OCI-LY1 (cell line): ENCODE measurements around the gene RBMS3.

Experiments
- H2AFZ ChIP-seq: fragments of 200-600 bp; sonication (generic), shearing (Covaris generic); 2 replicates; pipeline ENCODE4 v1.6.0; 2014; ENCODE audit warnings: antibody characterized with exemption, mild to moderate bottlenecking, low read length
- H3F3A ChIP-seq: fragments of 200-600 bp; sonication (generic), shearing (Covaris generic); 2 replicates; pipeline ENCODE4 v1.6.0; 2014; ENCODE audit warnings: mild to moderate bottlenecking, antibody characterized with exemption, low read length, moderate library complexity; ENCODE audit not compliant: insufficient read depth
- H3K27ac ChIP-seq: fragments of 200-600 bp; sonication (generic); 2 replicates; pipeline ENCODE4 v1.5.1; 2014; ENCODE audit warnings: low read length, mixed run types, mild to moderate bottlenecking, low read depth; ENCODE audit not compliant: poor library complexity, severe bottlenecking
- H3K27me3 ChIP-seq: fragments of 200-600 bp; sonication (generic); 2 replicates; pipeline ENCODE4 v1.6.0; 2014; ENCODE audit warnings: antibody characterized with exemption, mild to moderate bottlenecking, low read length, moderate library complexity; ENCODE audit not compliant: insufficient read depth
- H3K36me3 ChIP-seq: fragments of 200-600 bp; sonication (generic); 2 replicates; pipeline ENCODE4 v1.6.1; 2014; ENCODE audit warnings: mild to moderate bottlenecking, antibody characterized with exemption, low read length, moderate library complexity, mixed read lengths; ENCODE audit not compliant: insufficient read depth
- H3K4me1 ChIP-seq: fragments of 200-600 bp; sonication (generic); 2 replicates; pipeline ENCODE4 v1.5.1; 2014; ENCODE audit warnings: mild to moderate bottlenecking, low read length, moderate library complexity; ENCODE audit not compliant: insufficient read depth, severe bottlenecking
- H3K4me2 ChIP-seq: fragments of 200-600 bp; sonication (generic), shearing (Covaris generic); 2 replicates; pipeline ENCODE4 v1.6.1; 2014; ENCODE audit warnings: low read length
- H3K4me3 ChIP-seq: fragments of 200-600 bp; sonication (generic); 2 replicates; pipeline ENCODE4 v1.5.1; 2014; ENCODE audit warnings: low read length, low read depth, mild to moderate bottlenecking, mixed read lengths; ENCODE audit not compliant: poor library complexity, severe bottlenecking
- H3K79me2 ChIP-seq: fragments of 200-600 bp; shearing (Covaris generic); 2 replicates; pipeline ENCODE4 v1.6.1; 2016; ENCODE audit warnings: mixed run types, low read length, mixed read lengths; ENCODE audit not compliant: insufficient read depth
- H3K9ac ChIP-seq: fragments of 200-600 bp; sonication (generic), shearing (Covaris generic); 2 replicates; pipeline ENCODE4 v1.6.1; 2014; ENCODE audit warnings: mild to moderate bottlenecking, low read length, mixed read lengths
- H3K9me2 ChIP-seq: fragments of 200-600 bp; sonication (generic), shearing (Covaris generic); 2 replicates; pipeline ENCODE4 v1.6.1; 2014; ENCODE audit warnings: low read depth, mild to moderate bottlenecking, low read length, mixed read lengths
- H3K9me3 ChIP-seq: fragments of 200-600 bp; shearing (Covaris generic); 2 replicates; pipeline ENCODE4 v1.6.1; 2014; ENCODE audit warnings: low read length, mixed read lengths
- H4K20me1 ChIP-seq: fragments of 200-600 bp; sonication (generic), shearing (Covaris generic); 2 replicates; pipeline ENCODE4 v1.6.0; 2016; ENCODE audit warnings: mild to moderate bottlenecking, low read length; ENCODE audit not compliant: insufficient read depth
- EZH2 ChIP-seq: fragments of 200-600 bp; sonication (generic), shearing (Covaris generic); IDR thresholded peaks from 2 replicates; pipeline ENCODE4 v1.8.0; 2017; ENCODE audit warnings: borderline replicate concordance, mixed run types, mild to moderate bottlenecking, antibody characterized with exemption, low read length, moderate library complexity, mixed read lengths
- TF ChIP-seq, protein P1 (sequence below): fragments of 200-600 bp; sonication (generic), shearing (Covaris generic); IDR thresholded peaks from 2 replicates; pipeline ENCODE4 v1.5.1; 2017; ENCODE audit warnings: mild to moderate bottlenecking, antibody characterized with exemption, low read length, moderate library complexity, mixed read lengths

Gene RBMS3

DNA sequence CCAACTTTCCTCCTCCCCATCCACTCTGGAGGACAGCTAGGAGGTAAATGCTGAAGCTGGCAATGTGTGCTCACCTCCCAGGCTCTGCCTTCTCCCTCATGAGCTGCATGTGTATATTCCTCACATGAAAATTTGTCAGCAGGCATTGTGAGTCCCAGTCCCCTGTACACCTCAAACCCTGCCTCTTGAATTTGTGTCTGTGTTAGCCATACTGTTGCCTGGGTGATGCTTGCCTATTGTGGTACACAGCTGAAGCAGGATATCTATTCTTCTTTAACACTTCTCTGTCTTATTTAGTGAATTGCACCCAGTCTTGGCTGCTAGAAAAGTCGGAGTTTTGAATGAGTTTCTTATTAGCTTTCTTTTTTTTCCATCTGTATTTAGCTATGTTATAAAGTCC, 739.5 kb downstream of the RBMS3 start:
- Histone ChIP-seq H4K20me1 (no peaks in the 10 kb centered on the region), H3K27me3 (no peaks in the 10 kb centered on the region), H3K9me2 (no peaks in the 10 kb centered on the region), H3K36me3 (no peaks in the 10 kb centered on the region), H3F3A (no peaks in the 10 kb centered on the region), H3K4me1 (no peaks in the 10 kb centered on the region), H3K9me3 (no peaks in the 10 kb centered on the region), H3K4me3 (no peak overlapping the region), H3K9ac (no peak overlapping the region), H3K27ac (no peak overlapping the region), H3K79me2 (no peaks in the 10 kb centered on the region), H3K4me2 (no peak overlapping the region), H2AFZ (no peak overlapping the region)
- TF ChIP-seq, protein P1, sequence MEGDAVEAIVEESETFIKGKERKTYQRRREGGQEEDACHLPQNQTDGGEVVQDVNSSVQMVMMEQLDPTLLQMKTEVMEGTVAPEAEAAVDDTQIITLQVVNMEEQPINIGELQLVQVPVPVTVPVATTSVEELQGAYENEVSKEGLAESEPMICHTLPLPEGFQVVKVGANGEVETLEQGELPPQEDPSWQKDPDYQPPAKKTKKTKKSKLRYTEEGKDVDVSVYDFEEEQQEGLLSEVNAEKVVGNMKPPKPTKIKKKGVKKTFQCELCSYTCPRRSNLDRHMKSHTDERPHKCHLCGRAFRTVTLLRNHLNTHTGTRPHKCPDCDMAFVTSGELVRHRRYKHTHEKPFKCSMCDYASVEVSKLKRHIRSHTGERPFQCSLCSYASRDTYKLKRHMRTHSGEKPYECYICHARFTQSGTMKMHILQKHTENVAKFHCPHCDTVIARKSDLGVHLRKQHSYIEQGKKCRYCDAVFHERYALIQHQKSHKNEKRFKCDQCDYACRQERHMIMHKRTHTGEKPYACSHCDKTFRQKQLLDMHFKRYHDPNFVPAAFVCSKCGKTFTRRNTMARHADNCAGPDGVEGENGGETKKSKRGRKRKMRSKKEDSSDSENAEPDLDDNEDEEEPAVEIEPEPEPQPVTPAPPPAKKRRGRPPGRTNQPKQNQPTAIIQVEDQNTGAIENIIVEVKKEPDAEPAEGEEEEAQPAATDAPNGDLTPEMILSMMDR: no peak
- no peak for TF ChIP-seq EZH2

DNA sequence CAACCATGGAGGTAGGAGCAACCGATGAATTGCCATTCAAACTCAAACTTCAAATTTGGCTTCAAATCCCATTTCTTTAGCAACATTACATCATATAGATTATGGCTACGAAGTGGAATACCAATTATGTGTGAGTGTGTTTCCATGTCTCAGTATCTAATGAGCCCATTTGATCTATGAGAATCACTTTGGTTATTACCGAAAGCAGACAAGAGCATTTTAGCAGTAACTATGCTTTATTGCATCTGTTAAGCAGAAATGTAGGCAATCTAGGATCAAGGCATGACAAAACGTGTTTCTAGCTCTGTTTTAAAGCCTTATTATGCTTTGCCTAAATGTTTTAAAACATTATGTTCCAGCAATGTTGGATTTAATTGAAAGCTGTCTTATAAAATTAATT, 743.6 kb downstream of the RBMS3 start:
- H3K9me3 ChIP-seq: no peaks in the 10 kb centered on the region
- H2AFZ ChIP-seq: no peak overlapping the region
- no peaks in the 10 kb centered on the region for H3K79me2 ChIP-seq
- no peak overlapping the region for H3K9ac ChIP-seq
- no peak overlapping the region for H3K4me3 ChIP-seq
- H3K9me2 ChIP-seq: no peaks in the 10 kb centered on the region; the same call in 1 of the 2 replicates
- H3K27me3 ChIP-seq: no peaks in the 10 kb centered on the region
- no peaks in the 10 kb centered on the region for H4K20me1 ChIP-seq
- no peaks in the 10 kb centered on the region for H3K4me1 ChIP-seq
- H3F3A ChIP-seq: no peaks in the 10 kb centered on the region
- H3K36me3 ChIP-seq: no peaks in the 10 kb centered on the region
- H3K4me2 ChIP-seq: no peak overlapping the region
- no peak for TF ChIP-seq EZH2
- TF ChIP-seq, protein P1: no peak
- H3K27ac ChIP-seq: no peak overlapping the region

DNA sequence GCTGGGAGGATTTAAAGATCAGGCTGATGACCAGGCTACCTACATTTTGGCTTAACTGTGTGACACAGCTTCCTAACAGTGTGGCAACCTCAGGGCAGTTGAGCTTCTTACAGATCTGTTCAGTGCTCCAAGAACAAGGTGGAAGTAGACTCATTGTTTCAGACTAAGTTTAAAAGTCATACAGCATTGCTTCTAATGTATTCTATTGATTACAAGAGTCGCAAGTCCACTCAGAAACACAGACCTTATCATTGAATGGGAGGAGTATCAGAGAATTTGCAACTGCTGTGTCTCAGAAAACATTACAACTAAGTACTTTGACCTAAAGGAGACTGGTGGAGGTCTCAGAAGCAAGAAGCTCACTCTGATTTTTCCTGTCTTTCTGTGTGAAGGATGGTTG, 746.0 kb downstream of the RBMS3 start:
- TF ChIP-seq, protein P1: no peak
- no peak for TF ChIP-seq EZH2
- no peaks in the 10 kb centered on the region; the same call in 1 of the 2 replicates for H3K9me2 ChIP-seq
- no peak overlapping the region for H2AFZ ChIP-seq
- no peaks in the 10 kb centered on the region for H3F3A ChIP-seq
- H3K4me3 ChIP-seq: no peak overlapping the region
- H4K20me1 ChIP-seq: no peaks in the 10 kb centered on the region
- no peak overlapping the region for H3K9ac ChIP-seq
- H3K79me2 ChIP-seq: no peaks in the 10 kb centered on the region
- no peaks in the 10 kb centered on the region for H3K9me3 ChIP-seq
- H3K4me1 ChIP-seq: no peaks in the 10 kb centered on the region
- H3K4me2 ChIP-seq: no peak overlapping the region
- H3K27ac ChIP-seq: no peak overlapping the region
- H3K27me3 ChIP-seq: no peaks in the 10 kb centered on the region
- no peaks in the 10 kb centered on the region for H3K36me3 ChIP-seq
